GM21381 (cell line): ENCODE measurements around the gene EPHB6.

Experiments used
- ATAC-seq: cut with Tn5 transposase; IDR thresholded peaks from one replicate; pipeline ENCODE4 v1.9.1; 2021; ENCODE audit warnings: mild to moderate bottlenecking, moderate library complexity; ENCODE audit not compliant: unreplicated experiment

The EPHB6 gene

DNA sequence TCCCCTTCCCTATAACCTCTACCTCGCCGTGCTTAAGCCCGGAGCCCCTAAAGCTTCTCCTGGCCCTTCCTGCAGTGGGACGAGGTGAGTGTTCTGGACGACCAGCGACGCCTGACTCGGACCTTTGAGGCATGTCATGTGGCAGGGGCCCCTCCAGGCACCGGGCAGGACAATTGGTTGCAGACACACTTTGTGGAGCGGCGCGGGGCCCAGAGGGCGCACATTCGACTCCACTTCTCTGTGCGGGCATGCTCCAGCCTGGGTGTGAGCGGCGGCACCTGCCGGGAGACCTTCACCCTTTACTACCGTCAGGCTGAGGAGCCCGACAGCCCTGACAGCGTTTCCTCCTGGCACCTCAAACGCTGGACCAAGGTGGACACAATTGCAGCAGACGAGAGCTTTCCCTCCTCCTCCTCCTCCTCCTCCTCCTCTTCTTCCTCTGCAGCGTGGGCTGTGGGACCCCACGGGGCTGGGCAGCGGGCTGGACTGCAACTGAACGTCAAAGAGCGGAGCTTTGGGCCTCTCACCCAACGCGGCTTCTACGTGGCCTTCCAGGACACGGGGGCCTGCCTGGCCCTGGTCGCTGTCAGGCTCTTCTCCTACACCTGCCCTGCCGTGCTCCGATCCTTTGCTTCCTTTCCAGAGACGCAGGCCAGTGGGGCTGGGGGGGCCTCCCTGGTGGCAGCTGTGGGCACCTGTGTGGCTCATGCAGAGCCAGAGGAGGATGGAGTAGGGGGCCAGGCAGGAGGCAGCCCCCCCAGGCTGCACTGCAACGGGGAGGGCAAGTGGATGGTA lies 9.2 kb downstream of the EPHB6 start:
- no peak for ATAC-seq

DNA sequence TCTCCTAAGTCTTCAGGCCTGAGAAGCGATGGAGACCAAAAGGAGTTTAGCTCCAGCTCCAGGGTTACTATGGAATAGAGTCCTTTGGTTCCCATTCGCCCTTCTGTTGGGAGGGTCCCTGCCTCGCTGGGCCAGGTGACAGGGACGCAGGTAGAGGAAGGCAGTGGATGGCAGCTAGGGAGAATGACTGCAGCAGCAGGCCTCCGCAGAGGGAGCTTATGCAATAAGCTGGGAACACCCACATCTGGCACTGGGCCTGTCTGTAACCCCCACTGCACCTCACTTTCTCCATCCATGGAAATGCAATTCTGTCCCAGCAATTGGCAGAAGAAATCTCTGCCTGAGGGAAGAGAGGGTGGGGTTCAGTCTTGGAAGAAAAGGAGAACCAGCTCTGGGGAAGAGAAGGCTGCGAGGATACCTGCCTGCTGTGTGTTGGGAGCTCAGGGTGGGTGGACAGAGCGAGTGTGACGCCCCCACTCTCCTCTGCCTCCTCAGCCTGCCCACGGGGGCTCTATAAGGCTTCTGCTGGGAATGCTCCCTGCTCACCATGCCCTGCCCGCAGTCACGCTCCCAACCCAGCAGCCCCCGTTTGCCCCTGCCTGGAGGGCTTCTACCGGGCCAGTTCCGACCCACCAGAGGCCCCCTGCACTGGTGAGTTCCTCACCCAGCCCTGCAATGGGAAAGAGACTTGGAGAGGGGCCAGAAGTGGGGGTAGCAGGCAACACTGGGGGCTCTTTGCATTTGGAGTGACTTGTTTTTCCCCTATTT lies 10.3 kb downstream of the EPHB6 start:
- ATAC-seq: no peak

DNA sequence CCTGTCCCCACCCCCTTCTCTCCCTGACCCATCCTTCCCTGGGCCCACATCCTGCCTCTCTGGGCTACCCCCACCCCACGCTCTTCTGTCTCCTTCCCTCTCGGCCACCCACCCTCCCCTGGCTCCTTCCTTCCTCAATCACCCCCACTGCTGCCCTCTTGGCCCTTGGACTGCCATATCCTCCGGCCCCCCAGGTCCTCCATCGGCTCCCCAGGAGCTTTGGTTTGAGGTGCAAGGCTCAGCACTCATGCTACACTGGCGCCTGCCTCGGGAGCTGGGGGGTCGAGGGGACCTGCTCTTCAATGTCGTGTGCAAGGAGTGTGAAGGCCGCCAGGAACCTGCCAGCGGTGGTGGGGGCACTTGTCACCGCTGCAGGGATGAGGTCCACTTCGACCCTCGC lies 10.9 kb downstream of the EPHB6 start:
- no peak for ATAC-seq

DNA sequence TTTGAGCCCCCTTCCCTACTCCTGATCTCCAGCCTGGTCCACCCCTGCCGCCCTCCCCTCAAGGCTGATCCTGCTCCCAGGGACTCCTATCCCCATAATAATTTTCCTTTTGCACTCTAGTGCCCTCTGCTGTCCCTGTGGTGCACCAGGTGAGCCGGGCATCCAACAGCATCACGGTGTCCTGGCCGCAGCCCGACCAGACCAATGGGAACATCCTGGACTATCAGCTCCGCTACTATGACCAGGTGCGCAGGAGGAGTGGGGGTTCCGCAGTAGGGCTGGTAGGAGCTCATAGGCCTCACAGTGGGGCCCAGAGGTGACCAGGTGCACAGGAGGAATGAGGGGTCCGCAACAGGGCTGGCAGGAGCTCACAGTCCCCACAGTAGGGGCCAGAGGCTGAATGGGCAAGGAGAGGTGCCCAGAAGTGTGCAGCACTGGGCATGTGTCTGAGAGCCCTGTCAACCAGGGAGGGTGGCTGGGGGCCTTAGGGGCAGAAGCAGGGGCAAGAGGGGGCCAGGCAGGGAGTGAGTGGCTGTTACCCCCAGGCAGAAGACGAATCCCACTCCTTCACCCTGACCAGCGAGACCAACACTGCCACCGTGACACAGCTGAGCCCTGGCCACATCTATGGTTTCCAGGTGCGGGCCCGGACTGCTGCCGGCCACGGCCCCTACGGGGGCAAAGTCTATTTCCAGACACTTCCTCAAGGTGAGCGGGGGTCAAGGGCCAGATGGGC lies 11.7 kb downstream of the EPHB6 start:
- ATAC-seq: no peak

DNA sequence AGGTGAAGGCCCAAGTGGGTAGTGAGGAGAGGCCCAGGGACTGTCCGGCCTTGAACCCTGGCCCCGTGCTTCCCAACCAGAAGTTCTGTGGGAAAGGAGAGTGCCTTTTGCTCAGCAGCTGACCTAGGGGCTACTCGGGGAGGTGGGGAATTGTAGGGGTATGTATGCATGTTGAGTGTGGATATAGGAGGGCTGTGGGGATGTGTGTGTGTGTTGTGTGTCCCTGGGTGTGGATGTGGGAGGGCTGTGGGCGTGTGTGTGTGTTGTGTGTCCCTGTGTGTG lies 12.2 kb downstream of the EPHB6 start:
- ATAC-seq: no peak

DNA sequence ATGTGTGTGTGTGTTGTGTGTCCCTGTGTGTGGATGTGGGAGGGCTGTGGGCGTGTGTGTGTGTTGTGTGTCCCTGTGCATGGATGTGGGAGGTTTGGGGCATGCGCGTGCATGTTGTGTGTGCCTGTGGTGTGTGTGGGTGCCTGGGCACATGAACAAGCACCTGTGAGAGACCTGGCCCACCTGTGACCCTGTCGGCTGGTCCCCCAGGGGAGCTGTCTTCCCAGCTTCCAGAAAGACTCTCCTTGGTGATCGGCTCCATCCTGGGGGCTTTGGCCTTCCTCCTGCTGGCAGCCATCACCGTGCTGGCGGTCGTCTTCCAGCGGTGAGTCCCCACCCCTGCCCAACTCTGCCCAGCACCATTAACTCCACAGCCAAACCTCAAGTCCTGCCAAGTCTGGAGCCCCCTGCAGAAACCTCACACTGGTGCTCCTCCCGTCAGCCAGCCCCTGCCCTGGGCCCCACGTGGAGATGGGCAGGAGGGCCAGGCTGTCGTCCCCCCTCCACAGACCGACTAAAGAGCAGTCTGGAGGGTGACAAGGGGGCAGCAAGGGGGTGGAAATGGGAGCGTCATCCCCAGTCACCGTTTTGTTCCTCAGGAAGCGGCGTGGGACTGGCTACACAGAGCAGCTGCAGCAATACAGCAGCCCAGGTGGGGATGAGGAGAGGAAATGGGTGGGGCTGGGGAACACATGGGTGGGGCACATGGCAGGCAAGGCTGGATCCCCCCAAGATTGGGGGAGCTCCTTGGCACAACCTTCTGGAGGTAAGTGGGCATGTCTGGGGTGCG lies 12.7 kb downstream of the EPHB6 start:
- ATAC-seq: no peak

DNA sequence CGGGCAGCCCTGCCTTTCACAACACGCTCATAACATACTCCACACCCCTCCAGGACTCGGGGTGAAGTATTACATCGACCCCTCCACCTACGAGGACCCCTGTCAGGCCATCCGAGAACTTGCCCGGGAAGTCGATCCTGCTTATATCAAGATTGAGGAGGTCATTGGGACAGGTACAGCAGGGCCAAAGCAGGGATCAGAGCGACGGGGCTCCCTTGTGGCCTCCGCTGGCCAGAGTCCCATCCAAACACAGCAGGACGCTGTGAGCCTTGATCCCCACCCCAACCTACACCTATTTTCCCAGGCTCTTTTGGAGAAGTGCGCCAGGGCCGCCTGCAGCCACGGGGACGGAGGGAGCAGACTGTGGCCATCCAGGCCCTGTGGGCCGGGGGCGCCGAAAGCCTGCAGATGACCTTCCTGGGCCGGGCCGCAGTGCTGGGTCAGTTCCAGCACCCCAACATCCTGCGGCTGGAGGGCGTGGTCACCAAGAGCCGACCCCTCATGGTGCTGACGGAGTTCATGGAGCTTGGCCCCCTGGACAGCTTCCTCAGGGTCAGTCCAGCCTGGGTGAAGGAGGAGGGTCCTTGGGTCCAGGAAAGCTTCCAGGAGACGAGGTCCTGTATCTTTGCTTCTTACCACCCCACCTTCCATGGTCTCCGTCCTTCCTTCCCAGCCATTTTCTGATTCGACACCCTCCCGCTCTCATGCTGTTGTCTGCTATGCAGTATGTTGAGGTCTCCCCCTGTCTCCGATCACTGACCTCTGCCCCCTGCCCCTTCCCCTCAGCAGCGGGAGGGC lies 13.5 kb downstream of the EPHB6 start:
- no peak for ATAC-seq

DNA sequence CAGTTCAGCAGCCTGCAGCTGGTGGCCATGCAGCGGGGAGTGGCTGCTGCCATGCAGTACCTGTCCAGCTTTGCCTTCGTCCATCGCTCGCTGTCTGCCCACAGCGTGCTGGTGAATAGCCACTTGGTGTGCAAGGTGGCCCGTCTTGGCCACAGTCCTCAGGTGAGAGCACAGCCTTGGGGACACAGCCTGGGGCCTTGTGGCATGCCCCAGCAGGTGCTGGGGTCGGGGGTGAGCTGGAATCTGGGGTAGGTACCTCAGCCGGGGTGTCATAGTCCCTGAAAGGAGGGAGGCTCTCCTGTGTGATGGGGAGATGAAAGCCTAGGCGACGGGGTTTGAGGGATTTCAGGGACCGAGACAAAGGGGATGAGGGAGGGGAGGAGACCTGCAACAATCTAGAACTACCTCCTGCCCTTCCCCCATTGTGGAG lies 14.1 kb downstream of the EPHB6 start:
- ATAC-seq: no peak

DNA sequence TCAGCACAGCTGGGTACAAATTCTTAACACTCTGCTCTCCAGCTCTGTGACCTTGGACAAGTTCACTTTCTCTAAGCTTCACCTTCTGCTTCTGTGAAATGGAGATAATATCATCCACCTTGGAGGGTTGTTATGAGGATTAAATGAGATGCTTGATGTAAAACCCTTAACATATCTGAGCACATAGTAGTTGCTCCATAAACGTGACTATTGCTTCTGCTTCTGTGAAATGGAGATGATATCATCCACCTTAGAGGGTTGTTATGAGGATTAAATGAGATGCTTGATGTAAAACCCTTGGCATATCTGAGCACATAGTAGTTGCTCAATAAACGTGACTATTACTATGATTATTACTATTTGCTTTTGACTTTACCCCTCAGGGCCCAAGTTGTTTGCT lies 14.6 kb downstream of the EPHB6 start:
- ATAC-seq: no peak

DNA sequence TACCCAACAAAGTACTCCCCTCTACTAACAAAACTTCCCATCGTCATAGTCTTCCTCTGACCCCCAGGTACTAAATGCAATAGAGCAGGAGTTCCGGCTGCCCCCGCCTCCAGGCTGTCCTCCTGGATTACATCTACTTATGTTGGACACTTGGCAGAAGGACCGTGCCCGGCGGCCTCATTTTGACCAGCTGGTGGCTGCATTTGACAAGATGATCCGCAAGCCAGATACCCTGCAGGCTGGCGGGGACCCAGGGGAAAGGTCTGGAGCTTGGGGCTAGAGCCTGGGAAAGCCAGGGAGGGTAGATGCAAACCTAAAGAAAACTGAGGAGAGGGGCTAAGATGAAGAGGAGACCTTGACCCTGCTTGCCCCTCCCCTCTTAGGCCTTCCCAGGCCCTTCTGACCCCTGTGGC lies 15.3 kb downstream of the EPHB6 start:
- no peak for ATAC-seq

DNA sequence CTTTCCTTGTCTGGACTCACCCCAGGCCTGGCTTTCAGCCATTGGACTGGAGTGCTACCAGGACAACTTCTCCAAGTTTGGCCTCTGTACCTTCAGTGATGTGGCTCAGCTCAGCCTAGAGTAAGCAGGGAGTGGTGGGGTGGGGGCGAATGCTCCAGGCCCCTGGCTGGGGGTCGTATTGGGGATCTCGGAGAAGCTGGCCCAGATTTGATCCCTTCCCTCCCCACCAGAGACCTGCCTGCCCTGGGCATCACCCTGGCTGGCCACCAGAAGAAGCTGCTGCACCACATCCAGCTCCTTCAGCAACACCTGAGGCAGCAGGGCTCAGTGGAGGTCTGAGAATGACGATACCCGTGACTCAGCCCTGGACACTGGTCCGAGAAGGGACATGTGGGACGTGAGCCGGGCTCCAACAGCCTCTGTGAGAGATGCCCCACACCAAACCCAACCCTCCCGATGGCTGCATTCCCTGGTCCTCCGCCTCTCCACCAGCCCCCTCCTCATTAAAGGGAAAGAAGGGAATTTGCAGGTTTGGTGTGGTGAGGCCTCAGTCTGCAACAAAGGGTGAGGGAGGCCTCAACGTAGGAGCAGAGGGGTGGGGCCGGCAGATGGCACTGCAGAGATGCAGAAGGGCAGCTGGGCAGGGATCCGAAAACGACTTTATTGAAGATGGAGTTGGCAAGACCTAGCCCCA lies 15.8 kb downstream of the EPHB6 start:
- no peak for ATAC-seq

DNA sequence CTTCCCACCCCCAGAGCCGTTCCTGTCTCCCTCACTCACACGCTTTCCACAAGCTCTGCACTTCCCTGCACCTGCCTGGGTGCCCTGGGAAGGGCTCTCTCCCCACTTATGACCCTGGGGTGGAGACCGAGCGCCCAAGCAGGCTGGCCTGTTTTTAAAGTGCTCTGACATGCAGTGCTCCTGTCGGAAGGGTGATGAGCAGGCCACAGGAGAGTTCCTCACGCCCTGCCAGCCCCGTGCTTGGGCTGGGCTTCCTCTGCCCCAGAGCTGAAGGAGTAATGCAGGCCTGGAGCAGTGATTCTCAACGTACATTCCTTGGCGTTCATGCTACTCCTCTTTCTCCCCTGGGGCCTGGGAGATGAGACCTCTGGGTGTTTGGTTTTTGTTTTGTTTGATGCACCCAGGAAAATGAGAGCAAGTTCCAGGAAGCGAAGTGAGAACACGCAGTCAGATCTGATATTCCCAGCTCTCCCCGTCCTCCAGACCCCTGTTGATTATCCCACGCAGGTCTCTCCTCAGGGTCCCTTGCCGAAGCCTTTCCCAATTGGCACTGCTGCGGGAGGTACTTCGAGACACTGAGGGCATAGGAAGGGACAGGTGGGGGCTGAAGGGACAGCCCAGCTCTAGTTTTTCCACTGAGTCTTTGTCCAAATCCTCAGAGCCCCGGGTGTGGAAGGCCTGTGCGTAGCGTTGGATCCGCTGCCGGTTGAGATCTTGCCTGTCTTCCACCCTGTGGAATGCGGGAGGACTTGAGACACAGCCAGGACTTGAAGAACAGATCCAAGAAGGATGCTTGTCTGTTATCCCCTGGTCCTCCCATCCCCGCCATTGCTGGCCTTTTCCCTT lies 16.6 kb downstream of the EPHB6 start:
- no peak for ATAC-seq

DNA sequence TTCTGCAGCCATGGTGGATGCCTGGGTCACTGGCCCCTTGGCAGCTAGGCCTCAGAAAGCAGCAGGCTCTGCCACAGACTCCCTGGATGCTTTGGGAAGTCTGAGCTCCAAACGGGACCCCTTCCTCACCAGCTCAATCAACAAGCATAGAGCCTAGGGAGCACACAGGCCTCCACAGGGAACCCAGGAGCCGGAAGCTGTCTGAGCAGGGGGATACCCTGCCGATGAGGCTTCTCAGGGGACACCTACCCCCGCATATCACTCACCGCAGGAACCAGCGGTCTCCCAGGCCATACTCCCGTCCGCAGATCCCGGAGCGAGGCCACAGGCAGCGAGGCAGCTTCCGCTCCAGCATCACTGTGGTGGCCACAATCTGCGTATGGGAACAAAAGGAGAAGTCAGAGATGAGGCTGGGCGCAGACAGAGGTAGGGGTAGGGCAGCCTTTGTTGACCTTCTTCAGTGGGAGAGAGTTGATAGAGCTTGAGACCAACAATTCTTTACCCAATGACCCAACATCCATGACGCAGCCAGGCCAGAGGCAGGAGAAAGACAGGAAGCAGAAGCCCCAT lies 17.3 kb downstream of the EPHB6 start:
- no peak for ATAC-seq

DNA sequence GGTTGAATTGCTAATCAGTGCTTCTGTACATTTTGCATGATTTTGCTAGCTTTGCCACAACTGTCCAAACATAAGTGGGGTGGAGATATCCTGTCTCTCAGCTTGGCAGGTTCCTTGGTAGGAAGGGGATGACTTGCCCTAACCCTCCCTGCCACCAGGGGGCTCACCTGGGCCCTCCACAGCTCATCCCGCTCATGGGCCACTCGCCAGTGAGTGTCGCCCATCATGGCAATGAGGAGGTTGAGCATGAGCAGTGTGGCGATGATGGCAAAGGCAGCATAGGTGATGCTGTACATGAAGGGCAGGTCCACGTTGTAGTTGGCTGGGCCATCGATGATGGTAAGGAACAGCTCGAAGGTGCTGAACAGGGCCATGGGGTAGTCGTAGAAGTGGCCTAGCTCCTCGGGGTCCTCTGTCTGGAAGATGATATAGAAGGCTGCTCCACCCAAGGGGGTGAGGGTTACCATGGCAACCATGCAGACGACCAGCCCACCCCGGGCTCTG lies 18.5 kb downstream of the EPHB6 start:
- no peak for ATAC-seq

DNA sequence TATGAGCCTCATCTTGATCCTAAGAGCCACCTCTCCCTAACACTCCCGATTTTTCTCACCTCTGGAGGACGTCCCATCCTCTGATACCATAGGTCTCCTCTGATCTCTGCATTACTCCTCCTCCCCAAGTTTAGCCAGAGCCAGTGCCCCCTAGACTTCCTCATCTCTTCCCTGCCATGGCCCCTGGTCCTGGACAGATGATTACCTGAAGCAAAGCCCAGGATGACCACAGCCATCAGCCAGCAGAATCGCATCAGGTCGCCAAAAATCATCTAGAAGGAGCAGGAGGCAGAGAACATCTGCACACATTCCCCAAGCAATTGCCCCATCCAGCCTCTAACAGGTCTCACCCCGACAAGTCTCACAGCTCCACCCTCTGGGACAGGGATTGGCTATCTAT lies 19.0 kb downstream of the EPHB6 start:
- ATAC-seq: no peak

DNA sequence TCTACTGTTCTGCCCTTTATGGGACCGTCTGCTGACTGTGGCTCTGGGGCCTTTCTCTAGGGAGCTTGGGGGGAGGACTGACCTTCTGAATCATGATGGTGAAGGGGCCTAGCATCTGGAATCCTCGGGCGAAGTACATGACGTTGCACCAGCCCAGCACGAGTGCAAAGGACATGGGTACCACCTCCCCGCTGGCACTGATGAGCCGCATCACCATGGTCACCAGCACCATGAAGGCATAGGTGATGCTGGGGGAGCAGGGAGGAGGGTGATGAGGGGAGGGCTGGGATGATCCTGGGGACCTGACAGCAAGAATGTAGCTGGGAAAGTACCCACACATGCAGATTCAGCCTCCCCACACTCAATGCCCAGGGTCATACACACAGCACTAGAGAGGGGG lies 19.5 kb downstream of the EPHB6 start:
- no peak for ATAC-seq

DNA sequence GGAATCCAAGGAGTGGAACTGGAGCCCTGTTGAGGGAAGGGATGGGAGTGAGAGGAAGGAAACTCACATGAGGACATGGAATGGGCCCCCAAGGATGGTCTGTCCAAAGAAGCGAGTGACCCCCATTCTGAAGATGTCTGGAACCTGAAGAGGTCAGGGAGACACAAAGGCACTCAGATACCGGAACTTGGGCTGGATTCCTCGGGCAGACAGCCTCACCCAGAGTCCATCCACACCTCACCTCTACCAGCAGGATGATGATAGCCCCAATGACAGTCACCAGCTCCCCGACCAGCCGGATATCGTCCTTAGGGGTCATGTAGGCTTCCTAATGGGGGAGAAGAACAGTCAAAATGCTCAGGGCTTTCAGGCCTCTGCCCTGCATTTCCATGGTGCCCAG lies 20.0 kb downstream of the EPHB6 start:
- ATAC-seq: no peak

DNA sequence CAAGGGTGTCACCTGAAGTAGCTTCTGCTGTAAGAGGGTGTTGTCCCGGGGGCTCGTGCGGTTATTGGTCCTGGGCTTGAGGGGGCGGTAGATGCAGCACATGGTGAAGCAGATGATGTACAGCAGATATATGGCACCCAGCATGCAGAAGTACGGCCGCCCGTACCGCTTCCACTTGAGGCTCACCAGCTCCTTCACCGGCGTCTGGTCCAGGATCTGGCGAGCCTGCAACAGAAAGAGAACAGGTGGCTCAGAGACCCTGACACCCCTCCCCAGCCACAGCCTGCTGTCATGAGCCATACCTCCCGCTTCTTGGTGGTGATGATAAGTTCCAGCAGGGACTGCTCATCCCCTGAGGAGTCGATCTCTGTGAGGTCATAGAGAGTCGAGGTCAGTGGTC lies 20.6 kb downstream of the EPHB6 start:
- no peak for ATAC-seq
